Stimulated activated CD8-positive, alpha-beta memory T cell treated with anti-CD3 and anti-CD28 coated beads, Interleukin-12 subunit alpha, Interleukin-12 subunit beta, amount 100 ng/mL, for 24 hours (primary cell): Measurements from ENCODE around the gene UTP14C.
"Not testable (repeated sequence)": the region's sequence is repeated elsewhere in the genome, so short reads cannot be mapped to it uniquely, and the experiment has no call there.

Source experiments
- DNase-seq: peaks from one replicate; pipeline ENCODE4 v3.0.0-alpha.2; 2020; ENCODE audit errors: extremely low read depth

The UTP14C gene, protein sequence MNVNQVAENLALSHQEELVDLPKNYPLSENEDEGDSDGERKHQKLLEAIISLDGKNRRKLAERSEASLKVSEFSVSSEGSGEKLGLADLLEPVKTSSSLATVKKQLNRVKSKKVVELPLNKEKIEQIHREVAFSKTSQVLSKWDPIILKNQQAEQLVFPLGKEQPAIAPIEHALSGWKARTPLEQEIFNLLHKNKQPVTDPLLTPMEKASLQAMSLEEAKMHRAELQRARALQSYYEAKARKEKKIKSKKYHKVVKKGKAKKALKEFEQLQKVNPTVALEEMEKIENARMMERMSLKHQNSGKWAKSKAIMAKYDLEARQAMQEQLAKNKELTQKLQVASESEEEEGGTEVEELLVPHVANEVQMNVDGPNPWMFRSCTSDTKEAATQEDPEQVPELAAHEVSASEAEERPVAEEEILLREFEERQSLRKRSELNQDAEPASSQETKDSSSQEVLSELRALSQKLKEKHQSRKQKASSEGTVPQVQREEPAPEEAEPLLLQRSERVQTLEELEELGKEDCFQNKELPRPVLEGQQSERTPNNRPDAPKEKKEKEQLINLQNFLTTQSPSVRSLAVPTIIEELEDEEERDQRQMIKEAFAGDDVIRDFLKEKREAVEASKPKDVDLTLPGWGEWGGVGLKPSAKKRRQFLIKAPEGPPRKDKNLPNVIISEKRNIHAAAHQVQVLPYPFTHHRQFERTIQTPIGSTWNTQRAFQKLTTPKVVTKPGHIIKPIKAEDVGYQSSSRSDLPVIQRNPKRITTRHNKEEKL

DNA sequence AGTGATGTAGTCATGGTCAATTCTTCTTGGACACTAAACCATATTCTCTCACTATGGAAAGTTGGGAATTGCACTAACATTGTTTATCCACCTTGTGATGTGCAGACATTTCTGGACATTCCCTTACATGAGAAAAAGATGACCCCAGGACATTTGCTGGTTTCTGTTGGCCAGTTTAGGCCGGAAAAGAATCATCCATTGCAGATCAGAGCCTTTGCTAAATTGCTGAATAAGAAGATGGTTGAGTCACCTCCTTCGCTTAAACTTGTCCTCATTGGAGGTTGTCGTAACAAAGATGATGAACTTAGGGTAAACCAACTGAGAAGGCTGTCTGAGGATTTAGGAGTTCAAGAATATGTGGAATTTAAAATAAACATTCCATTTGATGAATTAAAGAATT, at the start of gene UTP14C:
UTP14C (plus strand) TSS at position 211 of the 400 bp plus-strand sequence. CDS start 4,114 bp downstream, outside the sequence.
- no peak for DNase-seq

DNA sequence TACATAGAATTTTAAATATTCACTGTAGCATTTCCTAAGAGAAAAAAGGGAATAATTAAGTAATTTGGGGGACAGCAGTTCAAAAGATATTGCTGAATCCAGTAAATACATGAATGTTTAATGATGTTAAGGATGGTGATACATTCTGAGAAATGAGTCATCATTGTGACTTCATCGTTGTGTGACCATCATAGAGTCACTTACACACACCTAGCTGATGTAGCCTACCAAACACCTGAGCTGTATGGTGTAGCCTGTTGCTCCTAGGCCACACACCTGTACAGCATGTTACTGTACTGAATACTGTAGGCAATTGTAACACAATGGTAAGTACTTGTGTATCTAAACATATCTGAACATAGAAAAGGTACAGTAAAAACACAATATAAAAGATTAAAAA, 48.1 kb upstream of the UTP14C start:
- DNase-seq: no peak

DNA sequence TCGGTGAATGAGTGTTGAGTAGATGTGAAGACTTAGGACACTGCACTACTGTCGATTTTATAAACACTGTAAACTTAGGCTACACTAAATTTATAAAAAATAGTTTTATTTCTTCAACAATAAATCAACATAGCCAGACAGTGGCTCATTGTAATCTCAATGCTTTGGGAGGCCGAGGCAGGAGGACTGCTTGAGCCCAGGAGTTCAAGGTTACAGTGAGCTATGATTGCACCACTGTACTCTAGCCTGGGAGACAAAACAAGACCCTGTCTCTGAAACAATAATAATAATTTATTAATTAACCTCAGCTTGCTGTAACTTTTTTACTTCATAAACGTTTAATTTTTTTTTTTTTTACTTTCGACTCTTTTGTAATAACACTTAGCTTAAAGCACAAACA, 47.6 kb upstream of the UTP14C start:
- DNase-seq: no peak

DNA sequence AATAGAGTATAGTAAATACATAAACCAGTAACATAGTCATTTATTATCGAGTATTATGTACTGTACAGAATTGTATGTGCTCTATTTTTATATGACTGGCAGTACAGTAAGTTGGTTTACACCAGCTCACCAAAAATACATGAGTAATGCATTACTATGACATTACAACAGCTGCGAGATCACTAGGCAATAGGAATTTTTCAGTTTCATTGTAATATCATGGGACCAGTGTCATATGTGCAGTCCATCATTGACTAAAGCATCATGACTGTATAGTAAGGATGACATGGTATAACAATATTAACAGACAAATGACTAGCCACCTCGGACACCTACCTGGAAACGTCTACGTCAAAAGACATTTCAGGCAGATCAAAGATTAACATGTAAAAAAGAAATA, 46.9 kb upstream of the UTP14C start:
- no peak for DNase-seq

DNA sequence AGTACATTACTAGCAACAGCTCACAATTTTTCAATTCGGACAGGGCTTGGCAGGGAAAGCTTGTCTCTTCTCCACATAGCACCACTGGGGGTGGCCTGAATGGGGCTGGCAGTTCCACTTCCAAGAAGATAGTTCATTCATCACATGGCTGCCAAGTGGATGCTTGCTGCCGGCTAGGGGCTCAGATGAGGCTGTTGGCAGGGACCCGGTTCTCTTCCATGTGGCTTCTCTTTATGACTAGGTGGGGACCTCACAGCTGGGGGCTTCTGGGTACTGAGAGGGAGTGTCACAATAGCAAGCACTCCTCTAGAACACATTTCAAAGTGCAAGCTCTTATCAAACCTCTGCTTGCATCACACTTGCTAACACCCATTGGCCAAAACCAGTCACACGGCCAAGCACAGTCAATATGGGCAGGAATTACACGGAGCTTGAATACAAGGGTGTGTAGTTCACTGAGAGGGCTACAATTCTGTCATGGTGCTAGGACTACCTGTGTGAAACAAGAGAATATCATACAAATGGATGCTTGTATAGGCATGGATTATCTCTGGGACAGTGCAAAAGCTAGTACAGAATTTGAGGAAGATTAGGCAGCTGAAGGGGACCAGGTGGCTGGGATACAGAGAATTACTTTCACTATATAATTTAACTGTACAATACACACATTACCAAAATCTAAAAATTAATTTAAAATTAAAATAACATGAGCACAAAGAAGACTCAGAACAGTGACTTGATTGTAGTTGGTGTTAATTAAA, 45.5 kb upstream of the UTP14C start:
- no peak for DNase-seq

DNA sequence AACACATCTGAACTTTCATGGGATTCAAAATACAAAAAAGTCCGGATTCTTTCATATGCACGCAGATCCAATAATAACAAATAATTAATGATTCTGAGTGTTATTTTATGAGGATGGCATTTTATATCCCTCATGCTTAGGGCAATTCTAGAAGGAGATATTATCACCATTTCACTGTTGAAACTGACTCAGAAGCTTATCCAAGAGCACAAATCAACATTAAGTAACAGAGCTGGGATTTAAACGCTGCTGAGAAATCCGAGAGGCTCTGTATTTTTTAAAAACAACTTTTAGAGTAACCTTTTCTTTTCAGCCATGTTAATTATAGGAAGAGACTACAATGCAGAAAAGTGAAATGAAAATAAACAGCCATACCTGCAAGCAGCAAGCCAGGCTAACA, 43.6 kb upstream of the UTP14C start:
- no peak for DNase-seq

DNA sequence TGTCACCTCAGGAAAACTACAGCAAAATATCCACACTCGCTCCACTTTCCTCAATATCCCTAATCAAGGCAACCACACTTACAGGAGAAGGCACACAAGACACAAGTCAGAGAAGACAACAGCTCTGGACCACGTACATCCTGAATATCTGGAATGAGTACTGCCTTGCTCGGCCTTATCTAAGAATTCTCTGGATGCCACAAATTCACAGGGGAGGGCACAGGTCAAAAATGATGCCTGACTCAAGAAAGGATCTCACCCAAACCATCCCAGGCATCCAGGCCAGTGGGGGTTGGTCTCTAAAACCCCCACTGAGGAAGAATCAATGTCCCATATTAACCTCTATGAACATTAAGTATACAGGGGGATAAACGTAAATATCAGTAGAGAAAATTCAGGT, 43.1 kb upstream of the UTP14C start:
- DNase-seq: no peak

DNA sequence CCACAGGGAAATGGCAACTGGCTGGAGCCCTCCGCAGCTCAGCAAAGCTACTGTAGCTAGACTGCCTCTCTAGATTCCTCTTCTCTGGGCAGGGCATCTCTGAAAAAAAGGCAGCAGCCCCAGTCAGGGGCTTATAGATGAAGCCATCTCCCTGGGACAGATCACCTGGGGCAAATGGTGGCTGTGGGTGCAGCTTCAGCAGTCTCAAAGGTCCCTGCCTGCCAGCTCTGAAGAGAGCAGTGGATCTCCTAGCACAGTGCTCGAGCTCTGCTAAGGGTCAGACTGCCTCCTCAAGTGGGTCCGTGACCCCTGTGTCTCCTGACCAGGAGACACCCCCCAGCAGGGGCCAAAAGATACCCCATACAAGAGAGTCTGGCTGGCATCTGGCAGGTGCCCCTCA, 41.2 kb upstream of the UTP14C start:
- DNase-seq: not testable (repeated sequence)

DNA sequence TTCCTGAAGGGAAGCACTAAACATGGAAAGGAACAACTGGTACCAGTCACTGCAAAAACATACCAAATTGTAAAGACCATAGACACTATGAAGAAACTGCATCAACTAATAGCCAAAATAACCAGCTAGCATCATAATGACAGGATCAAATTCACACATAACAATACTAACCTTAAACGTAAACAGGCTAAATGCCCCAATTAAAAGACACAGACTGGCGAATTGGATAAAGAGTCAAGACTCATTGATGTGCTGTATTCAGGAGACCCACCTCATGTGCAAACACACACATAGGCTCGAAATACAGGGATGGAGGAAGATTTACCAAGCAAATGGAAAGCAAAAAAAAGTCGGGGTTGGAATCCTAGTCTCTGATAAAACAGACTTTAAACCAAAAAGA, 39.6 kb upstream of the UTP14C start:
- DNase-seq: not testable (repeated sequence)

DNA sequence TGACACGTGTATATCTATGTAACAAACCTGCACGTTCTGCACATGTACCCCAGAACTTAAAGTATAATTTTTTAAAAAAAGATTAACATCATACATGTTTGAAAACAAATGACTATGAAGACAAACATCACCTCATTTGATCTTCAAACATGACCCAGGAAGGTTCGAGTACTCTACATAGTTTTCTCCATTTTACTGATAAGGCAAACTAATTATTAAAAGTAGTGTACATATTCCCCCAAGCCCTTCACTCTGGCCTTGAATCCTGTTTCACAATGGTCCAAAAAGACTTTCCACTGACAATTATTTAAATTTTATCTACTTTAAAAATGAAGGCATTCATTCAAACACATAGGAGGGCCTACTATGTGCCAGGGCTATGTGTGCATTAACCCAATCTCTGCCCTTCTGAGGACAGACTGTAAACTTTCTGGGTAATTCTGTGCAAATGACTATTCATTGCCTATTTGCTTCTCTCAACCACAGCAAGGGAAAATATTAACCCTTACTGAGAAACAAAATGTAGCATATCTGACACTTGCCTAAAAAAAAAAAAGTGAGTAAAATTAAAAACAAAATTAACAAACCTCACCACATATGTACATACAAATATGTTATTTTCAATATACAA, 35.4 kb upstream of the UTP14C start:
- DNase-seq: no peak

DNA sequence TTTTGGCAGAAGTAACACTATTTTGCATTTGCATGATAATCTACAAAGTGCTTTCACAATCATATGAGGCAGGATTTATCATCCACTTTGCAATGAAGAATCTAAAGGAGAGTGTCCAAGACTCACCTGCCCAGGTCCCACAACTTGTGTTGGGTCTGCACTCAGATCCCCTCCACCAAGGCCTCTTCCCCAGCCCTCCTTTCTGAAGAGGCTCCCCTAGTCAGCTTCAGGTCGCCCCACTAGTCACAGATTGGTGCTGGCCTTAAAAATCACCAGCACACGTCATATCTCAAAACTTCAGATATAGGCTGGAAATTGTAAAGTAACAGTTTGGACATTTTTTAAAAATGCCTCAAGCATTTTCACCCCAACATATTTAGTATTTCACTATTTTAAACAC, 30.8 kb upstream of the UTP14C start:
- no peak for DNase-seq

DNA sequence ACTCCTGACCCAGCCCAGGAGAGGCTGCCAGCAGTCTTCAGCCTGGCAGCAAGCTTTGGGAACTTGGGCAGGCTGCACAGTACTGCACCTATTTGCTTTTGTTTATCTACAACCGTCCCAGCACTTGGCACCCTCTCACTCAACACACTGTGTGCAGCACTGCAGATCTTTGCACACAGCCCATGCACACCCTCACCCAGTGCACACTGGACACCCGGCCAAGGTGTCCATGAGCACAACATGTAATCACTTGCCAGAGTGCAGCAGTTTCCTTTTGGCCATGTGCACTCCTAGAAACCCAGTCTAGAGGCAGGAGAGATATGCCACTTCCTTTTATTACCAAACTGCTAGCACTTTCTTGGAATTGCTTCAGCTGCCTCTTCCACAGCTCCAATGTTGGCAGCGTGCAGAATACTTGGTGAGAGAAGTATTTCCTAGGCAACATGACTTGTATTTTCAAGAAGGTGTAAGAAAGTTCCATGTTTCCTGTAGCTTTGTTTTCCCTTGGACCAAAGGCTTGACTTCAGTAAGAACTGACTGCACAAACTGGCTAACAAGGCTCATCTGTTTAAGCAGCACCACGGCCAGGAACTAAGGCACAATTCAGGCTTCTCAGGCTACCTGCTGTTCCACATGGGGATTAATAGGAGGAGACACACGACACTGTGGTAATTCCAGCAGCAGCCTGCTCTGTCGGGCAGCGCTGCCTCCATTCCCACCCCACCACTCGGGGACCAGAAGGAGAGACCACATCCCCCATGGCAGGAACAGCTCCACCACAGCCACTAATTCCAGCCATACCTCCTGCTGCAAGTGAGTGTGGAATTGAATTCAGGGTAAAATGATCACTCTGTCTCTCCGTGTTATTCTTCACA, 28.6 kb upstream of the UTP14C start:
- DNase-seq: no peak

DNA sequence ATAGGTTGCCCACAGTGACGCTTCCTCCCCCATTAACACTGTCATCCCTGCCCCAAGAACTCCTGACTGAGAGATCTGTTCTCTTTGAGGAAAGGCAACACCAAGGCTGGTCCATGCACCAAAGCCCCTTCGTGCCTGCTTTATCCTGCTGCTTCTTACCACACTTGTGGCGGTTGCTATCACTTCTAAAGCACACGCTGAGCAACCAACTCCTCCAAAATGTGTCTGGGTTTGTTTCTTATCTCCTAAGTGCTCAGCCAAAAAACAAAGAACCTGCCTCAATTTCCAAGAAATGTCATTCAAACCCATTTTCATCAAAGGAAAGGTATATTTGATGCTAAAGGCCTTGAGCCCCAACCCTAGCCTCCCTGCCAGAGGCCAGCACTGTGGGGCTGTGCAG, 27.9 kb upstream of the UTP14C start:
- DNase-seq: no peak

DNA sequence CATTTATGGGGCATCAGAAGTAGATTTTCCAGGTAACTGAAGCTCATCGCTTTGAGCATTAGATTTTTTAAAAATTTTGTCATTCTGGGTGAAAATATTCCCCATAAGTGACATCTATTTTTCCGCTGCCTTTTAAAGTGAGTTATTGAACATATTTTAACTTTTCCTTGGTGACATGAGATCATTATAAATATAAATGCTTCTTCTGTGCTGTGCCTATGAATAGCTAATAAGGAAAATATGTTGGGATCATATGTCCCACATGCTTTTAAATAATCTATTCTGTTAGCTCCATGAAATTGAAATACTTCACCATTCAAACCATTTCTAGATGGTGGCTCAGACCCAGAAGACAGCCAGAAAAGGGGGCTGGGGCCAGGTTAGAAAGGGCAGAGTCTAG, 27.3 kb upstream of the UTP14C start:
- DNase-seq: no peak

DNA sequence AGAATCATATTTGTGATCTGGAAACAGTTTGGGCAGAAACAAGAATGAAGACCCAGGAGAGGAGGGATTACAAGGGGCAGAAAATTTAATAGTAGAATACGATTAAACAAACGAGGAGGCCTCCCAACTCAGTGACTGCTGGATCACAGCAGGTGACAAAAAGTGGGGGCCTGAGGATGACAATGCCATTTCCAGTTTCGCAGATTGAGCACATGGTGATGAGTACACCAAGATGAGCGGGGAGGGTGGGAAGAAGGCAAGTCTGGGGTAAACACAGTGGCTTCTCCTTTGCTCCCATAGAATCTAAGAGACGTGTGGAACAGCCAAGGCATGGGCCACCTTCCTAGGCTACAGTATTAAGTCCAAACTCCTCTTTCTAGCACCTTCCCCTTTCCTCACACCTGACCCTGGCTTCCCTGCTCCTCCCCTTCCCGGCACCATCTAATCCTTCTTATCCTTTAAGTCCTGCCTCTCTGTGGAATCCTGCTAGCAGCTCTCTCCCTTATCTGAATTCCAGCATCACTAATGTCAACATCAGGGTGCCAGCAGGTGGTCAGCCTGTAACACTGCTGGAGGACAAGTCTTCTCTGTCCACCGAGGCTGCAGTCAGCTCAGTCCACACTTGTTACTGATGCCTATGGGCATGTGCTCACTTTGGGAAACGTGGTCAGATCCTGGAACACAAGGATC, 26.7 kb upstream of the UTP14C start:
- no peak for DNase-seq

DNA sequence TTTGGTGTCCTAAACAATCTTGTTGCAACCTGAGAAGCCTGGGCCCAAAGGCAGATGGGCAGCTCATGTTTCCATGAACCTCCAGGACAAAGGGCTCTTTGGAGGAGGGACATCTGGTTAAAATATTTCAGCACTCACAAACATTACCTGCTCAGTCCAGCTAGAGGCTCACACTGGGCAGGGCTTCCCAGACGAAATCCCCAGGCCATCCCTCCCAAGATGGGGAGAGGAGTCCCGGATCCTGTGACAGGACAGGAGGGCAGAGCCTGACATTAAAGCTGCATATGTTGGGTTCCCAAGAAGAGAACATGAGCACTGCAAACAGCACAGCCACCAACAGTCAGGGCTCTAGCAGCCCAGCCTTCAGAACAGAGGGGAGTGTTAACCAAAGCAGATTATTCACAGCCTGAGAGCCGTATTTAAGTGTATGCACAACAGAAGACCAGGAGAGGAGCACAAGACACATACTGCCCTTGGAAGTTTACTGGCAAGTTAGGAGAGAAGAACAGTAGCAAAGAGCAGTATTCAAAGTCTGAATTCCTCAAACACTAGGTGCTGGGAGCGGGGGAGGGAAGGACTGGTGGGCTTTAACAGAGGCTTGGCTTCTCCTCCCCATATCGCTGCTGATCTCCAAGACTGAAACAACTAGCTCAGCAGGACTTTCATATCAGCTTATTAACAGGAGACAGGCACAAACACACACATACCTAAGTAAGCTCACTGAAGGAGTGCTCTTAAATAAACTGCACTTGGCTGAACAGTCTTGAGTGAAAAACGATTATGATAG, 25.6 kb upstream of the UTP14C start:
- DNase-seq: no peak

DNA sequence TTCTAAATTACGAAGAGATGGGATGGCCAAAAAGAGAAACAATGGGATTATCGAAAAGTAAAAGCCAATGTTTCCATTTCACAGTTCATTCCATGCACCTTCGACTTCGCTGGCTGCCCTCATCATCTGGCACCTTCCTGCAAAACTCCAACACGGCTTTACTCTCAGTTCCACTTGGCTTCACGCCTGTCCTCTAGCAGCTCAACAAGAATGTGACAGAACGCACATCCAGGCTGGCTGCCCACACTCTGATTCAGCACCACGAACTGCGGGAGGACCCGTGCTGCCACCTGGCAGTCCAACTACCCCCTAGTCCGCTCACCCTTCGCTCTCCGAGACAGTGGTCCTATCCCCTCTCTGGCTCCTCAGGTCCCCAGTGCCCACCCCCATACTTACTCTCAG, 25.0 kb upstream of the UTP14C start:
- DNase-seq: no peak

DNA sequence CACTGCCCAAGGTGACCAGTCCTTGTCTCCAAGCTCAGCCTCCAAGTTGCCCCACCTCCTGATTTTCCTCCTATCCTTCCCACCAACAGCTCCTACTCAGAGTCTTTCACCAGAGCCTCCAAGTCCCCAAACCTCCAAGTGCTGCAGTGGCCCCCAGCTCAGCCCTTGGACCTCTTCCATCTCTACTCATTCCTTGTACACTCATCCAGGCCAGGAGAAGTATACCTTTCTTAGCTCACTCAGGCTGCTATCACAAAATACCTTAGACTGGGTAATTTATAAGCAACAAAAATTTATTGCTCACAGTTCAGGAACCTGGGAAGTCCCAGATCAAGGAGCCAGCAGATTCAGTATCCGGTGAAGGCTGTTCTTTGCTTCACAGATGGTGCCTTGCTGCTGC, 24.6 kb upstream of the UTP14C start:
- no peak for DNase-seq

DNA sequence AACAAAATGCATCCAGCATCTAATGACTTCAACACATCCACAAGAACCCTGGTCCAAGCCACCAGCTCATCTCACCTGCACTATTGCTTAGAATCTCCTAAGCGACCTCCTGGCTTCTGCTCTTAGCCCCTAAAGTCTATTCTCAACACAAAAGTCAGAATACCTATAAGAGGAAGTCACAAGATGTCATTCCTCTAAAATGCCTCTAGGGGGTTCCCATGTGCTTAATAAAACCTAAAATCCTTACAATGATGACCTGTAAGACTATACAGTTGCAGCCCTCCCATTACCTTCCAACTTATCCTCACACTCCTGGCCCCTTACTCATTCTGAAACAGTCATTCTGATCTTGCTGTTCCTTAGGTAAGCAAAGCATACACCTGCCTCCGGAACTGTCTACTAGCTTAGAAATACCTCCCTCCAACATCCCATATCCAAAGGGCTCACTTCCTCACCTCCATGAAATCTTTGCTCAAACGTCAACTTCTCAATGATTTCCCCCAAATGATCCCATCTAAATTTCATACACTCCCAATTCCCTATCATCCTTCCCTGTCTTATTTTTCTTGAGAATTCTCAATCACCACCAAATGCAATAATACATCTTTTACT, 23.3 kb upstream of the UTP14C start:
- DNase-seq: no peak
